Middle frontal gyrus (tissue), 1 donor: ENCODE measurements around the gene CANT1.

ENCODE experiments used
- DNase-seq: peaks from one replicate; pipeline ENCODE4 v3.0.0-alpha.2; 2015; ENCODE audit warnings: low spot score; ENCODE audit errors: extremely low spot score

The CANT1 gene

GRCh38 chr17:79008666-79009387 lies 737 bp downstream of the CANT1 start:
- no peak for DNase-seq

GRCh38 chr17:79007504-79008381 lies 1.8 kb downstream of the CANT1 start:
- DNase-seq, result no peak

- no peak for DNase-seq
These were observed 2.6 kb downstream of the CANT1 start for GRCh38 chr17:79006794-79007503.

GRCh38 chr17:79006046-79006445 lies 3.5 kb downstream of the CANT1 start:
- no peak for DNase-seq

GRCh38 chr17:79005063-79005861 lies 4.3 kb downstream of the CANT1 start:
- no peak for DNase-seq

- no peak for DNase-seq
These were observed 5.7 kb downstream of the CANT1 start for GRCh38 chr17:79003661-79004411.

GRCh38 chr17:79002796-79003593 lies 6.6 kb downstream of the CANT1 start:
- no peak for DNase-seq

- no peak for DNase-seq
These were observed 7.3 kb downstream of the CANT1 start for GRCh38 chr17:79002291-79002690.

GRCh38 chr17:79001190-79002020 lies 8.2 kb downstream of the CANT1 start:
- no peak for DNase-seq

GRCh38 chr17:79000396-79001189 lies 9.0 kb downstream of the CANT1 start:
- no peak for DNase-seq

- DNase-seq, result no peak
These were observed 9.6 kb downstream of the CANT1 start for GRCh38 chr17:78999947-79000395.

GRCh38 chr17:78999056-78999768 lies 10.4 kb downstream of the CANT1 start:
- DNase-seq, result no peak

GRCh38 chr17:78998311-78999055 lies 11.1 kb downstream of the CANT1 start:
- no peak for DNase-seq

- DNase-seq, result no peak
These were observed 11.7 kb downstream of the CANT1 start for GRCh38 chr17:78997881-78998280.

- no peak for DNase-seq
These were observed 12.3 kb downstream of the CANT1 start for GRCh38 chr17:78997231-78997741.

GRCh38 chr17:78996781-78997201 lies 12.8 kb downstream of the CANT1 start:
- DNase-seq, result no peak
